SK-N-SH (cell line): Measurements from ENCODE around the gene RHBDL1. TPM values are rescaled to one million over a fixed set of nuclear protein-coding genes. Genes with fewer than 3 reads are reported as not detected.

Source experiments
- CTCF ChIA-PET: fragments of 300-600, 350-600 bp; formaldehyde crosslinking; extraction: SDS; loops from one replicate; lab custom pipeline; 2021; lab: Yijun Ruan, JAX
- POLR2A ChIA-PET: fragments of 350-600 bp; sonication (Branson Sonifier 250); formaldehyde crosslinking; extraction: SDS; loops from one replicate; lab custom pipeline; 2020; ENCODE audit warnings: antibody characterized with exemption, inconsistent platforms; lab: Yijun Ruan, JAX
- DNase-seq: peaks from one replicate; pipeline ENCODE4 v3.0.0; 2012
- H2AFZ ChIP-seq: fragments of 200-600 bp; sonication (generic); 2 replicates; pipeline ENCODE4 v1.8.1; 2016; ENCODE audit warnings: antibody characterized with exemption, mild to moderate bottlenecking, low read depth
- H3F3A ChIP-seq: fragments of 200-600 bp; sonication (generic); replicated peaks from 2 replicates; pipeline ENCODE3; 2016; ENCODE audit warnings: antibody characterized with exemption, mild to moderate bottlenecking; ENCODE audit not compliant: insufficient read depth
- H3K27ac ChIP-seq, 2 experiments: fragments of 200-500 bp in 1 of 2; fragments of 200-600 bp in 1 of 2; sonication (Bioruptor generic) in 1 of 2; sonication (generic), shearing (Covaris generic) in 1 of 2; 2 replicates each; pipeline versions ENCODE4 v1.5.1 to v1.6.1; 2014 to 2016; ENCODE audit warnings: low read depth in 2 of 2, inconsistent platforms in 1 of 2, low read length in 1 of 2, mild to moderate bottlenecking in 1 of 2, mixed read lengths in 1 of 2
- H3K27me3 ChIP-seq: fragments of 200-600 bp; sonication (generic), shearing (Covaris generic); 2 replicates; pipeline ENCODE4 v1.6.1; 2016; ENCODE audit warnings: mixed run types; ENCODE audit not compliant: insufficient read depth
- H3K36me3 ChIP-seq, 2 experiments: fragments of 200-500 bp in 1 of 2; fragments of 200-600 bp in 1 of 2; sonication (Bioruptor generic) in 1 of 2; sonication (generic) in 1 of 2; replicated peaks in 1 of 2; 2 replicates each; pipeline versions ENCODE3 to v1.5.1; 2014 to 2016; ENCODE audit warnings: low read length in 1 of 2, mild to moderate bottlenecking in 1 of 2; ENCODE audit not compliant: insufficient read depth in 2 of 2, control insufficient read depth in 1 of 2
- H3K4me1 ChIP-seq, 2 experiments: fragments of 200-500 bp in 1 of 2; fragments of 200-600 bp in 1 of 2; sonication (Bioruptor generic) in 1 of 2; sonication (generic), shearing (Covaris generic) in 1 of 2; 2 replicates each; pipeline versions ENCODE4 v1.5.1 to v1.6.1; 2014 to 2016; ENCODE audit warnings: low read depth in 1 of 2, low read length in 1 of 2, mixed run types in 1 of 2; ENCODE audit not compliant: insufficient read depth in 2 of 2, control insufficient read depth in 1 of 2
- H3K4me2 ChIP-seq: fragments of 200-600 bp; sonication (generic), shearing (Covaris generic); 2 replicates; pipeline ENCODE4 v1.6.1; 2017; ENCODE audit warnings: mixed run types
- H3K4me3 ChIP-seq, 2 experiments: fragments of 200-500 bp in 1 of 2; fragments of 200-600 bp in 1 of 2; sonication (Bioruptor generic) in 1 of 2; sonication (generic), shearing (Covaris generic) in 1 of 2; 2 replicates each; pipeline versions ENCODE4 v1.5.1 to v1.8.1; 2014 to 2016; ENCODE audit warnings: low read depth in 2 of 2, inconsistent platforms in 1 of 2, low read length in 1 of 2, mild to moderate bottlenecking in 1 of 2, mixed read lengths in 1 of 2, moderate library complexity in 1 of 2
- H3K79me2 ChIP-seq: fragments of 200-600 bp; sonication (generic); 2 replicates; pipeline ENCODE4 v1.8.1; 2017; ENCODE audit warnings: mild to moderate bottlenecking; ENCODE audit not compliant: insufficient read depth
- H3K9ac ChIP-seq: fragments of 200-600 bp; sonication (generic); 2 replicates; pipeline ENCODE4 v1.6.1; 2017; ENCODE audit warnings: mixed run types
- H3K9me2 ChIP-seq: fragments of 200-600 bp; sonication (generic); 2 replicates; pipeline ENCODE4 v1.6.1; 2017; ENCODE audit warnings: mixed run types
- H3K9me3 ChIP-seq: fragments of 200-600 bp; sonication (generic); 2 replicates; pipeline ENCODE4 v1.6.1; 2017; ENCODE audit warnings: mixed run types, mild to moderate bottlenecking, moderate library complexity
- H4K20me1 ChIP-seq: fragments of 200-600 bp; sonication (generic); 2 replicates; pipeline ENCODE4 v1.6.1; 2017; ENCODE audit warnings: mild to moderate bottlenecking, mixed run types; ENCODE audit not compliant: insufficient read depth
- CTCF ChIP-seq: fragments of 200-600 bp; sonication (generic); IDR thresholded peaks from 2 replicates; pipeline ENCODE4 v1.6.1; 2017; ENCODE audit warnings: antibody characterized with exemption, mild to moderate bottlenecking, moderate library complexity
- FOSL2 ChIP-seq: IDR thresholded peaks from 2 replicates; pipeline ENCODE4 v1.4.0; 2012; ENCODE audit warnings: low read depth, mild to moderate bottlenecking, moderate library complexity, borderline replicate concordance
- GATA2 ChIP-seq: sonication (generic); formaldehyde crosslinking; IDR thresholded peaks from 2 replicates; pipeline ENCODE4 v1.5.0; 2020; ENCODE audit warnings: mild to moderate bottlenecking, missing genetic modification reagents
- IRF3 ChIP-seq: fragments of 150-350 bp; IDR thresholded peaks from 2 replicates; pipeline ENCODE4 v1.6.1; 2016; ENCODE audit warnings: mild to moderate bottlenecking, low read depth, low read length
- JUND ChIP-seq: IDR thresholded peaks from 2 replicates; pipeline ENCODE4 v1.4.0; 2012
- MXI1 ChIP-seq: IDR thresholded peaks from 2 replicates; pipeline ENCODE4 v1.6.1; 2012; ENCODE audit warnings: mild to moderate bottlenecking, low read depth, low read length, improper control_type of control experiment
- PBX3 ChIP-seq: IDR thresholded peaks from 2 replicates; pipeline ENCODE4; 2012
- POLR2AphosphoS5 ChIP-seq: IDR thresholded peaks from 2 replicates; pipeline ENCODE4 v1.6.1; 2012; ENCODE audit warnings: low read depth, low read length
- RCOR1 ChIP-seq: fragments of 150-350 bp; IDR thresholded peaks from 2 replicates; pipeline ENCODE4 v1.6.1; 2017; ENCODE audit warnings: antibody characterized with exemption, low read length
- RXRA ChIP-seq: IDR thresholded peaks from 2 replicates; pipeline ENCODE4 v1.4.0; 2012; ENCODE audit warnings: low read depth, mild to moderate bottlenecking, borderline replicate concordance
- SMC3 ChIP-seq: IDR thresholded peaks from 2 replicates; pipeline ENCODE4 v1.6.1; 2012; ENCODE audit warnings: low read depth, low read length, improper control_type of control experiment
- TAF1 ChIP-seq: IDR thresholded peaks from 2 replicates; pipeline ENCODE4 v1.6.1; 2012; ENCODE audit warnings: low read depth, mild to moderate bottlenecking, low read length, moderate library complexity, borderline replicate concordance
- USF1 ChIP-seq: IDR thresholded peaks from 2 replicates; pipeline ENCODE4 v1.4.0; 2012; ENCODE audit warnings: low read depth, borderline replicate concordance
- WGBS: methylation state at CpG from one replicate; pipeline ENCODE4 v1.1.6; 2017; ENCODE audit warnings: low lambda C conversion rate; 5-methylcytosine and 5-hydroxymethylcytosine counted together
- polyA plus RNA-seq, 3 experiments: library from polyadenylated mRNA; depleted of rRNA; stranded (reverse); fragments of >200 nt; gene quantifications; 2 replicates each; pipeline ENCODE4 v1.2.3, GENCODE V29; 2012

Gene RHBDL1
- polyA plus RNA-seq, 1 of the 3 experiments (the other 2 are of a cell fraction), result 4.1 TPM

- TF ChIP-seq PBX3 (no peak), POLR2AphosphoS5 (no peak), SMC3 (no peak), RCOR1 (no peak)
These were observed 8.9 kb upstream of the RHBDL1 start (continued) for GRCh38 chr16:666572-666971.

GRCh38 chr16:667113-667779, 8.2 kb upstream of the RHBDL1 start:
- POLR2A ChIA-PET, result interaction anchor here (0.6 to 1.5 kb wide), 4 partner anchors 8 to 17 kb away, joined by 3 to 4 read pairs (median 4); partner anchors contain the start of genes JMJD8, RHBDL1 and STUB1
- H3K4me3 ChIP-seq, result no peak overlapping the region
- peaks cover 0 to 20% of the 10 kb centered on the region in 2 experiments; a peak in 1 of 4 replicates for H3K4me1 ChIP-seq
- H3K9me2 ChIP-seq, result no peaks in the 10 kb centered on the region
- TF ChIP-seq CTCF, result no peak
- no peak for TF ChIP-seq SMC3
- no peak for TF ChIP-seq RXRA
- TF ChIP-seq GATA2, result no peak
- TF ChIP-seq JUND, result no peak
- no peak for TF ChIP-seq IRF3
- TF ChIP-seq TAF1, result no peak
- no peak for TF ChIP-seq MXI1
- TF ChIP-seq PBX3, result no peak
- no peak for TF ChIP-seq USF1
- TF ChIP-seq FOSL2, result no peak
- no peak for TF ChIP-seq POLR2AphosphoS5
- H4K20me1 ChIP-seq, result 0 out of 2 replicates have a peak, but pooled peaks cover 6% of the 10 kb centered on the region
- H3K79me2 ChIP-seq, result peaks cover 25% of the 10 kb centered on the region
- no peaks in the 10 kb centered on the region for H3K27me3 ChIP-seq
- peak overlapping the region; percentile 36; the same call in 1 of the 2 replicates for H2AFZ ChIP-seq
- H3F3A ChIP-seq, result no peaks in the 10 kb centered on the region
- CTCF ChIA-PET, result interaction anchor here (0.6 to 6.3 kb wide), 16 partner anchors 9 to 123 kb away, joined by 3 to 69 read pairs (median 4); partner anchors contain the start of genes JMJD8, RHBDL1, WDR24 and WDR90
- DNase-seq, result no peak
- 76% methylated on average over 17 of the region's 22 CpGs for WGBS
- H3K9me3 ChIP-seq, result no peaks in the 10 kb centered on the region
- no peak overlapping the region for H3K4me2 ChIP-seq
- peak overlapping the region; percentile 25 to 81; a peak in 3 of 4 replicates for H3K27ac ChIP-seq
- peaks cover 5 to 41% of the 10 kb centered on the region in 2 experiments for H3K36me3 ChIP-seq
- H3K9ac ChIP-seq, result no peak overlapping the region; the same call in 1 of the 2 replicates
